PC-3 (cell line): ENCODE measurements around the gene MYL11. TPM values are rescaled to one million over a fixed set of nuclear protein-coding genes. Genes with fewer than 3 reads are reported as not detected.

ENCODE experiments used
- ATAC-seq: fragments of 200-7000 bp; cut with Tn5 transposase; 2 replicates; pipeline ENCODE4 v1.9.1; 2020; ENCODE audit warnings: mild to moderate bottlenecking, moderate library complexity
- BruUV-seq: library from RNA; stranded (reverse); fragments of 400-500 nt; replicated peaks from 2 replicates; lab custom pipeline; 2021; lab: Mats Ljungman, UMichigan
- CTCF ChIA-PET: fragments of 300-600 bp; sonication (Branson Sonifier 250); formaldehyde crosslinking; loops from one replicate; lab custom pipeline; 2022; ENCODE audit warnings: antibody characterized with exemption; lab: Charles Lee
- POLR2A ChIA-PET: fragments of 300-600 bp; sonication (Branson Sonifier 250); formaldehyde crosslinking; loops from one replicate; lab custom pipeline; 2022; ENCODE audit warnings: antibody characterized with exemption; ENCODE audit not compliant: unreplicated experiment; lab: Charles Lee
- DNase-seq: peaks from one replicate; pipeline ENCODE4 v3.0.0-alpha.2; 2015
- H2AFZ ChIP-seq: fragments of 300-600 bp; sonication (generic); 2 replicates; pipeline ENCODE4 v1.6.0; 2016; ENCODE audit warnings: antibody characterized with exemption, low read length
- H3F3A ChIP-seq: fragments of 300-600 bp; sonication (generic); one replicate; pipeline ENCODE4 v1.6.0; 2017; ENCODE audit warnings: antibody characterized with exemption, low read length, control low read depth, mild to moderate bottlenecking; ENCODE audit not compliant: unreplicated experiment
- H3K27ac ChIP-seq: fragments of 300-600 bp; sonication (generic); 2 replicates; pipeline ENCODE4 v1.5.1; 2016; ENCODE audit warnings: mild to moderate bottlenecking, low read length
- H3K27me3 ChIP-seq: fragments of 300-600 bp; sonication (generic); 2 replicates; pipeline ENCODE4 v1.6.1; 2016; ENCODE audit warnings: low read length, mixed read lengths
- H3K36me3 ChIP-seq: fragments of 300-600 bp; sonication (generic); 2 replicates; pipeline ENCODE4 v1.6.1; 2016; ENCODE audit warnings: low read depth, mixed run types, low read length, mixed read lengths
- H3K4me1 ChIP-seq: fragments of 300-600 bp; sonication (generic); 2 replicates; pipeline ENCODE4 v1.5.1; 2016; ENCODE audit warnings: low read length; ENCODE audit not compliant: insufficient read depth
- H3K4me2 ChIP-seq: fragments of 300-600 bp; sonication (generic); 2 replicates; pipeline ENCODE4 v1.6.0; 2016; ENCODE audit warnings: low read length
- H3K4me3 ChIP-seq: fragments of 300-600 bp; sonication (generic); 2 replicates; pipeline ENCODE4 v1.5.1; 2016; ENCODE audit warnings: mild to moderate bottlenecking, low read length, mixed read lengths
- H3K79me2 ChIP-seq: fragments of 300-600 bp; sonication (generic); 2 replicates; pipeline ENCODE4 v1.6.1; 2017; ENCODE audit warnings: low read length, mixed read lengths
- H3K9ac ChIP-seq: fragments of 300-600 bp; sonication (generic); 2 replicates; pipeline ENCODE4 v1.6.0; 2016; ENCODE audit warnings: mild to moderate bottlenecking, low read length
- H3K9me2 ChIP-seq: fragments of 300-600 bp; sonication (generic); replicated peaks from 2 replicates; pipeline ENCODE4 v1.6.1; 2016; ENCODE audit warnings: mixed run types, low read length, mixed read lengths
- H3K9me3 ChIP-seq: fragments of 300-600 bp; sonication (generic); 2 replicates; pipeline ENCODE4 v1.6.1; 2016; ENCODE audit warnings: low read length, mixed read lengths
- H4K20me1 ChIP-seq: fragments of 300-600 bp; sonication (generic); 2 replicates; pipeline ENCODE4 v1.6.1; 2016; ENCODE audit warnings: low read length, mixed read lengths
- CTCF ChIP-seq: fragments of 300-600 bp; sonication (generic); conservative IDR thresholded peaks from 2 replicates; pipeline ENCODE4 v1.5.1; 2017; ENCODE audit warnings: antibody characterized with exemption, low read depth, mild to moderate bottlenecking, low read length
- EZH2 ChIP-seq: fragments of 300-600 bp; sonication (generic); IDR thresholded peaks from one replicate; pipeline ENCODE4 v1.6.1; 2017; ENCODE audit warnings: antibody characterized with exemption, mild to moderate bottlenecking, low read length; ENCODE audit not compliant: unreplicated experiment
- EZH2phosphoT487 ChIP-seq: fragments of 300-600 bp; sonication (generic); IDR thresholded peaks from 2 replicates; pipeline ENCODE4 v1.6.1; 2018; ENCODE audit warnings: mild to moderate bottlenecking, antibody characterized with exemption, low read length, borderline replicate concordance
- intact Hi-C: fragments of 100-400 bp; cut with micrococcal nuclease; formaldehyde crosslinking; loops from 2 replicates; pipeline ENCODE4 v1.9.0; 2023
- total RNA-seq: library from RNA; depleted of rRNA; stranded (reverse); fragments of >200 nt; gene quantifications from 2 replicates; pipeline ENCODE4 v1.2.3, GENCODE V29; 2014

Gene MYL11
- total RNA-seq, 1 experiment from 2014 or later, result not detected

- Histone ChIP-seq H2AFZ (no peak overlapping the region), H3K9me2 (no peaks in the 10 kb centered on the region), H3F3A (no peaks in the 10 kb centered on the region), H3K4me3 (peak overlapping the region; percentile 94), H3K27ac (no peak overlapping the region), H3K9me3 (no peaks in the 10 kb centered on the region), H3K9ac (peak overlapping the region; percentile 96), H3K4me1 (peaks cover 33% of the 10 kb centered on the region), H4K20me1 (peaks cover 13% of the 10 kb centered on the region), H3K79me2 (peaks cover 20% of the 10 kb centered on the region), H3K4me2 (peak overlapping the region; percentile 90), H3K27me3 (no peaks in the 10 kb centered on the region), H3K36me3 (peaks cover 10% of the 10 kb centered on the region; the same call in 1 of the 2 replicates)
- no TSS peak for BruUV-seq
- CTCF ChIA-PET, result no interaction called here
- POLR2A ChIA-PET, result interaction anchor here (0.6 kb wide), 2 partner anchors 18 to 56 kb away, joined by 5 to 19 read pairs; no protein-coding TSS in a partner anchor
- ATAC-seq (no peak), DNase-seq (no peak)
- TF ChIP-seq CTCF, result no peak
- no peak for TF ChIP-seq EZH2phosphoT487
- no peak for TF ChIP-seq EZH2
- intact Hi-C loops, result no loop called here
These were observed 21.0 kb upstream of the MYL11 start for GRCh38 chr16:30353438-30354129.

DNA sequence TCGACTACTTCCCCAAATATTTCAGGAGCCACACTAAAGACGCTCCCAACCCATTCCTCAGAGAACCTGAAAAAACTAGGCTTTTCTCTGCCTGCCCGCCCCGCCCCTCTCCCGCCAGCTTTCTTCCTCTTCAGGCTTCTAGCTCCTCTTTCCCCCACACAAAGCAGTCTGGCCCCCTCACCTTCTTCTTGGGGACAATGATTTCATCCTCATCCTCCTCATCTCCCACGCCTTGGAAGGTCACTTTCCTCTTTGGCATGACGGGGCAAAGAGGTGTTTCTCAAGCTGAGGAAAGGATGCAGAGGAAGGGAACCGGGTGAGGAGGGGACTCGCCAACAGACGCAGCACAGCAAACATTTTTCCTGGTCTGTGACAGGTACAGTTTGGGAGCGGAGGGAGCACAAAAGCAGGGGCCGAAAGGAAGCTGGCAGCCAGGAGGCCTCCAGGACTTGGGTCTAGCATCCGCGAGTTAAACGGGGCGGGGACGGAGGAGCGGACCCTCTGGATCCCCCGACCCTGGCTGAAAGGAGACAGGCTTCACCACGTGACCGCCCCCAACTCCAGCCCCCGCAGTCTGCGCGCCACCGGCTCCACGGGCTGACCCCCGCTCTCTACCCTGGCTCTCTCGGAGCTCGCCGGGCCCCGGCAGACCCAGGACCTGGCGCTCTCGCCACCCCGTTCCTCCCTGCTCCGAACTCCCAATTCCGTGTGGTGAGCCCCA is 20.0 kb upstream of the MYL11 start:
- POLR2A ChIA-PET, result interaction anchor here (0.6 kb wide), 1 partner anchor 19 kb away, joined by 5 read pairs; no protein-coding TSS in a partner anchor
- no peaks in the 10 kb centered on the region for H3K9me3 ChIP-seq
- intact Hi-C loops, result no loop called here

More for the DNA sequence above, 20.0 kb upstream of the MYL11 start:
- CTCF ChIA-PET, result no interaction called here
- H3K9ac ChIP-seq, result peak overlapping the region; percentile 96
- peaks cover 33% of the 10 kb centered on the region for H3K4me1 ChIP-seq
- H3K9me2 ChIP-seq, result no peaks in the 10 kb centered on the region
- TSS peak; percentile 55 for BruUV-seq
- ATAC-seq (peak; percentile 5), DNase-seq (peak; percentile 12)
- H2AFZ ChIP-seq, result peak overlapping the region; percentile 82
- H3K27ac ChIP-seq, result peak overlapping the region; percentile 59
- TF ChIP-seq EZH2phosphoT487 (no peak), CTCF (no peak), EZH2 (no peak)
- peaks cover 20% of the 10 kb centered on the region for H3K79me2 ChIP-seq
- H4K20me1 ChIP-seq, result peaks cover 13% of the 10 kb centered on the region
- H3K4me3 ChIP-seq, result peak overlapping the region; percentile 94
- H3K27me3 ChIP-seq, result no peaks in the 10 kb centered on the region
- H3K4me2 ChIP-seq, result peak overlapping the region; percentile 90
- peaks cover 10% of the 10 kb centered on the region; the same call in 1 of the 2 replicates for H3K36me3 ChIP-seq
- H3F3A ChIP-seq, result no peaks in the 10 kb centered on the region
